HG03520 (cell line): ENCODE results near the gene CBARP.

Source experiments
- ATAC-seq: cut with Tn5 transposase; IDR thresholded peaks from one replicate; pipeline ENCODE4 v1.9.1; 2021; ENCODE audit warnings: mild to moderate bottlenecking, moderate library complexity; ENCODE audit not compliant: unreplicated experiment

CBARP gene

DNA sequence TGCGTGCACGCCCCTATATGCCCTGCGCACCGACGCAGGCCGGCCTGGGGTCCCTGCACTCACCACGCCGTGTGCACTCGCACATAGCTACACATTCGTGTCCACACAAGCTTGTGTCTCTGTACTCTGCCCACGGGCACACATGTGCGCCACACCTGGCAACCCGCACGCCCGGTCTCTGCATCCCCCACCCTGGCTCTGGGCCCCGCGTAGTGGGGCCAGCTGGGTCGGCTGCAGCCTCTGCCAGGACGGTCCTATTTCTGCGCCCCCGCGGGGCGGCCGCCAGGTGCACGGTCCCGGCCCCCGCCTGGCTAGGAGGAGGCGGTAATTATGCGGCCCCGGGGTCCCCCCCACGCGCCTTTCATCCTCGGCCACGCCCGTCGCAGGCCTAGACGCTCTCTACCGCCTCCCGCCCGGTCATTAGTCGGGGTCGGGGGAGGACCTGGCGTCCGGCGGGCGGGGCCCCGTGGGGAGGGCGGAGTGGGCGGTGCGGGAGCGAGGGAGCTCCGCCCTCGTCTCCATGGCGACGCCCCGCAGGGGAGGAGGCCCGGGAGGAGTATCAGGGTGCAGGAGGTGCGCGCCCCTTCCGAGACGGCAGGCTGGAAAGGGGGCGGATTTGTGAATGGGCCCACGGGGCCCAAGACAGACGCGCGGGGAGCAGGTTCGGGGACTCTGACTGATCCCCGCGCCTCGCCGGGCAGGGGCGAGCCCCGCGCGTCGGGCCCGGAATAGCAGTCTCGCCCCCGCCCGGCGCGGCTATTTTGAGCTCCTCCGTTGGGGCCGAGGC lies 28.5 kb upstream of the CBARP start:
- no peak for ATAC-seq

DNA sequence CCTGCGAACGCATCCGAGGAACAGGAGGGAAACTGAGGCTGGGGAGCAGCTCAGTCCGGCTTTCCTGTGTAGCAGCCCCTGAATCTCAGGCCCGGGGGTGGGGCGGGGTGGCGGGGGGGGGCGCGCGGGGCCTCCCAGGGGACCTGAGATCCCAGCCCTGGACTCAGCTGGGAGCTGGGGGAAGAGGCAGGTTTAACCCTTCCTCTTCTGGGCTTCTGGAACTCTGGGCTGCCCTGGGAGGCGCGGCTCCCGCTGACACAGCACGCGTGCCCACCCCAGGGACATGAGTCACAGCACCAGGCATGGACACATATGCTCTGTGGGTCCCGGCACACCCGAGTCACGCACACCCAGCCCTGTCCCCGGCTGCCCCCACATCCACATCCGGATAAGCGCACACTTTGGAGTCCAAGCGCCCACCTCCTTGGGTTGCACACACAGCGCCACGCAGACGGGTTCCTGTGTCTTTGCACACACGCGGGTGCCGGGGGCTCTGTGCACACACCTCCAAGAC lies 27.9 kb upstream of the CBARP start:
- ATAC-seq = no peak

DNA sequence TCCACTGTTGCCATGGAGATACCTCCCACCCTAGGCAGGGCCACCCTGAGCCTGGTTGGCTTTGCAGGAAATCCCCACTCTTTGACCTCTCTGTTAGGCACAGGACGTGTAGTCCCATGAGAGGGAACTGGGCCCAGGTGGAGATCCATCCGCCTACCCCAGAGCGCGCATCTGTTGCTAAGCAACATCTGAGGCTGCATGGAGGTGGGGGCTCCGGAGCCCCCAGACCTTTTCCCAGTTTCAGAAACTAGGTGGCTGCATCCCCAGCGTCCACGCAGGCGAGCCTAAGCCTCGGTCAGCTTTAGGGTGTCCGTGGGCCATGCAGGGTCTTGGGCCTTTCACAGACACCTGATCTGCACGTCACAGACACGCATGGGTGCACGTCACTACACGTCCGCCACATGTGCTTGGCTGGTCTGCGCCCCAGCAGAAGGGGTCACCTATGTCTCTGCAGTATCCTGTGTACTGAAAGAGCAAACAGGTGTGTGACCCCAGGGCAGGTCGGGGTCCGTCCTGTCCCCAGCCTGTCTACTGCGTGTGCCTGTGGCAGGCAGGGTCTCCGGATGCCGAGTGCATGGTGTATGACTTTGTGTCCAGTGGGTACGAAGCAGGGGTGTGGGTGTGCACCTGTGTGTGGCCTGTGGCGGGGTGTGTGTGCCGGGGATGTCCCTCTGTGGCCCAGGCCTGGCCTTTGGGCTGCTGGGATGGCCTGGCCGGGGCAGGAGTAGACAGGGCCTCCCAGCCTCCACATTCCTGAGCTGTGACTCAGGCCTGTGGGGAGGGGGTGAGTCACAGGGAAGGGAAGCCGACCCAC lies 27.2 kb upstream of the CBARP start:
- no peak for ATAC-seq

DNA sequence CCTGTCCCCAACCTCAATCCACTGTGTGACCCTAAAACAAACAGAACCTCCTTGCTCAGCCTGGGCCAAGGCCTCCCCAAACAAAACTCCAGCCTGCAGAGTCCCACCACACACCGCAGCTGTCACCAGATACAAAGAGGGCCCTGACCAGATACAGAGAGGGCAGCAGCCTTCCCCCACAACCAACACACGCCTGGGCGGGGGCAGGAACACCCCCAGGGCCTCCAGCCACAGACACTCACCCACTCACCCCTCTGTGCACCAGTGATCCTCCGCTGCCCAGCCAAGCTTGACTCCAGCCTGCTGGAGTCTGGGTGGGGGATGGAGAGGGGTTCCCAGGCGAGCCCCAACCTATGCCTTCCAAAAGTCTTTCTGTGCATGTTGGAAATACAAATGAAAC lies 25.4 kb upstream of the CBARP start:
- no peak for ATAC-seq

DNA sequence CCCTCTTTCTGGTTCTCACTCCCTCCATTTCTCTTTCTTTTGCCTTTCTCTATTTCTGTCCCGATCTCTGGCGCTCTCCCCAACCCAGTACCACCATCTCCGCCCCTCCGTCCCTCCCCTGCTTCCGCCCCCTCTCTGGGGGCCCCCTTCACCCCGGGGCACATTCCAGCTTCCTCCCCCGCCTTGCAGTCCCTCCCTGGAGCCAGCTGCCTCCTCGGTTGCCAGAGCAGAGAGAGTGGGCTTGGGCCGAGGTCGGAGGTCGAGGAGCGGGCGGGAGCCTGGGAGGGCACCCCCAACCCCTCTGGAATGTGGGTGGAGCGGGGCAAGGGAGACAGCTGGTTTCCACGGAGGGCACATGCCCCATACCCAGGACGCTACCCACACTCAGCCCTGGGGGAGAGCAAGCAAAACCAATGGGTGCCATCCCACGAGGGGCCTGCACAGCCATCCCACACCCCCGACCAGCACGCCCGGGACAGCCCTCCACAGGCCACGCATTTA lies 24.9 kb upstream of the CBARP start:
- no peak for ATAC-seq

DNA sequence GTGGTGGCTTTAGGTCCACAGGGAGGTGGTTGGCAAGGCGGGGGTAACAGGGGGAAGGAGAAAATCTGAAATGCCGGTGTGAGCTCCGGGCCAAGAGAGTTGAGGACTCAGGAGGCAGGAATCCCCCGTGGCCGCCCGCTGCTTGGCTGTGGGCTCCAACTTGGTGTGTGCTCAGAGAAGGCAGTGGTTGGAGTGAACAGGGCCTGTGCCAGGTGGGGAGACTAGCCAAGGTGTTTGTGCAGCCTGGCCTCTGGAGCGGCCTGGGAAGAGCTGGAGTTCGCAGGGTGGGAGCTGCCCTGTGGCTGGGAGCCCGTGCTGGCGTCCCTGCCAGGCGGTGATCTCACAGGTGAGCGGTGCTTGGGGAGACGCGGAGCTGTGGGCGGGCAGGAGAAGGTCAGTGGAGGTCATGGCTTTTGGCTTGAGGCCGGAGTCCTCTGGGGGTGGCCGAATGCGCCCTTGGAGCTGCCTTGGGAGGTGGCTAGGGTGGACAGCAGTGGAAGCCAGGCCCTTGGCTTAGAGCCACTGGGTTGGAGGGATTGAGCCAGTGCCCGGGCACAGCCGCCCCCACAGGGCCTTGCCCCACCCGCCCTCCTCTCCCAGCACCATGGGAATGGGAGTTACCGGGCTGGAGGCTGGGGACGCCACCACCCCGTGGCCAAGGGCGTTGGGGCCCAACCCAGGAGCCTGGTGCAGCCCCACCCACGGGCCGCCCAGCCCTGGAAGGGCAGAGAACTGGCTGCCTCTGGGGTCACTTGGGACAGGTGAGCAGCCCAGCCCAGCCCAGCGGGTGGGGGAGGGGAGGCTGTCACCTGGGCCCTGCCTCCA lies 24.2 kb upstream of the CBARP start:
- no peak for ATAC-seq

DNA sequence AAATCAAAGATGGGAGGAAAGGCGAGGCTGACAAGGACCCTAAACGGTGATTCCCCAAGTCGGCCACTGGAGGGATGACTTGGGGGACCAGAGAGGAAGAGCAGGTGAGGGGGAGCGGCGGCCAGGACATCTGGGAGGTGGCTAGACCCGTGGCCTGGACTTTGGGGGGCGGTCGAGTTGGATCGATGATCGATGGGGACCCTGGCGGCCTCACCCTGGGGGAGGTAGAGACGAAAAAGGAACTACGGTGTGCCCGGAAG lies 23.7 kb upstream of the CBARP start:
- ATAC-seq = no peak

DNA sequence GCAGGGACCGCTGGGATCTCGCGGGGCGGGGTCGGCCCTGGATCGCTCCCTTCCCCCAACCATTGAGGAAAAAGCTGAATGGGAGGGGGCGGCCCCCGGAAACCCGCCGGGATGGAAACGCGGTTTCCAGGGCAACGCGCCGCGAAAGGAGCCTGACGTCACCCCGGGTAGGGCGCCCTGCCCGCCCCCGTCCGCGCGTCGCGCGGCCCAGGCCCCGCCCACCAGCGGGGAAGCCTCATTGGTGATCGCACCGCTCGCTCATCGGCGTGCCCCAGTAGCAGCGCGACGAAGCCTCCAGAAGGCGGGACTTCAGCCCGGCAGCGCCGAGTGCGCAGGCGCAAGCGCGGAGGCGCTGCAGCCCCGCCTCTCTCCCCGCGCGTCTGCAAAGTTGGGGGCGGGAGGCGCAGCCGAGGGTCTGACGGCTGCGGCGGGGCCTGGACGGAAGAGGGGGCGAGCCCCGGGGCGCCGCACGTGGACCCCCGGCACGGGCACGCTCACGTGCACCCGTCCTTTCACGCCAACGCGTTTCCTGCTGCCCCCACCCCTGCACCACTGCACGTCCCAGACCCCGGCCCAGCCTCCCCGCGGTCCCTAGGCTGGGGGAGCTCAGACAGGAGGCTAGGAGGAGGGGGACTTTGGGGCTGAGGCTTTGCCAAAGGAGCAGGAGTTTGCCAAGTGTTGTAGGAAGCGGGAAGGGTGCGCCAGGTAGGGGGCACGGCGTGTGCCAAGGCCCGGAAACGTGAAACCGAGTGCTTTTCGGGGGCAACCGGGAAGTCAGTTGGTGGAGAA lies 23.1 kb upstream of the CBARP start:
- peak; percentile 51 for ATAC-seq

DNA sequence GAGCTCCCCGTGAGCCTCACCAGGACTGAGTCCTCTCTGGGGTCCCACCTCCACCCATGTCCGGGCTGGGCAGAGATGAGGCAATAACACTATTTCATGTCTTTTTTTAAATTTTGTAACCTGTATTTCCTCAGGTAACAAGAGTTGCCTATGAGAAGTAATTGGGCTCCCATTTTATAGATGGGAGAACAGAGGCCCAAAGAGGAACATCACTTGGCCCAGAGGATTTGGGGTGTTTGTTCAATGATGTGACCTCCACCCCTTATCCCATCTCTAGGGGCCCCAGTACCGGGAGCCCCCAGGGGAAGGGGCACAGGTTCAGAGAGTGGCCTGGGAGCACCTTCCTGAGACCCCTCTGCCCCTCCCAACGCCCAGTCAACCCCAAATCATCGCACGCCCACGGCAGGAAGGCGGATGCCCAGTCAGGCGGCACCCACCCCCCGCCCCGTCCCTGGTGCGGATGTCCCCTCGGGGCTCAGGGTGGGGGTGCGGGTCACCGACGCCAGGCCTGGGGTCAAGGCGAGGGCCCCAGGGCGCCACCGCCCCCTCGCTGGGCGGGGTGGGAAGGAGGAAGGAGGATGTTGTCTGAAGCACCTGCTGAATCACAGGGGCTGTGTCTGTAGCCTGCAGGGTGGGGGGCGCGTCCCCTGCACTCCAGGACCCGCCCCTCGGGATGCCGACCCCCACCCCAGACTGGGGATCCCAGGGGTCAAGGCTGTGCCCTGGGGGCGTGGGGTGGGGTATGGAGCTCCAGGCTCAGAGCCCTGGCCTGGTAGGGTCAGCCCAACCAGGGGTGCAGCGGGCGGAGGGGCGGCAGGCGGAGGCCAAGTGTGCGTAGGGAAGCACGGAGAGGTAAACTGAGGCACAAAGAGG lies 22.3 kb upstream of the CBARP start:
- ATAC-seq = peak; percentile 2

DNA sequence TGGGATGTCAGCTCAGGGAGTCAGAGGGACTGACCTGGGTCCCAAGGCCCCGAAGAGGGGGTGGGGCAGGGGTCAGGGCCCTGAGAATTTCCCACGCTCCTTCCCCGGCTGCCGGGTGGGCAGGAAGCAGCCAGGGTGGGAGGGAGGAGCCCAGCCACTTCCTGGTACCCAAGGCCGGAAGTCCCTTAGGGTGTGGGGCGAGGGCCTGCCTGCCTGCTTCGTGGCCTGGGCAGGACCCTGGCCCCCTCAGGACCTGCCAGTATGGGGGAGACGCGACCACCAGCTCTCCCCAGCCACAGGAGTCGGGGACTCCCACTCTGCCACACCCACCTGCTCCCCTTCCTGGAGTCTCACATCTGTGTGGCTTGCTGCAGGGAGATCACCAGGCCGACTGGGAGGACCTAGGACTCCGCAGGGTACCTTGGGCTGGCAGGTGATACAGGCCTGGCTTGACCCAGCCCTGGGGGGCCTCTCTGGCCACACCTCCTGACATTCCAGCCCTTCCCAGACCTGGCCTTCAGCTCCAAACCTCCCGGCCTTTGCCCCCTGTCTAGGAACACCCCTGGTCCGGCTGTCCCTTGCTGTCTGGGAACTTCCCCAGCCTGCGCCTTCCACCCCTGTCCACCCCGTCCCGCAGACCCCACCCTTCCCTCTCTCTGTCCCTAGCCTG lies 21.5 kb upstream of the CBARP start:
- peak; percentile 16 for ATAC-seq

DNA sequence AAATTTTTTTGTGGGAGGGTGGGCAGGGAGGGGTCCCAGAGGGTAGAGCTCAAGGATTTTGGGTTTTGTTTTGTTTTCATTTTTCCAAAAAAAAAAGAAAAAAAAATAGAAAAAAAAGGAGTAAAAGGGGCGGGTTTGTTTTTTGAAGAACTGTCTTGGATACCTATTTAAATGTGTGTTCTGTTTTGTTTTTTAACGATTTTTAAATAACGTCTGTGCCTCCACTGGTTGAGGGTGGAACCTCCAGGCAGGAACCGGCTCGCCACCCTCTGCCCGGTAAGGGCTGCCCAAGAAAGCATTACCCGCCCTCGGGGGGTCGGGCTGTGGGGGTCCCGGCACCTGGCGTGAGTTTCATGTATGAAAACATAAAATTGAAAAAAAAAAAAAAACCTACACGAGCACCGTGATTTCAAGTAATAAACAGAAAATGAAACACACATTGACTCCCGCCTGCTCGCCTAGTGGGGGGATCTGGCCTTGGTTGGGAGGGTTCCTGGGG lies 21.0 kb upstream of the CBARP start:
- ATAC-seq = no peak

DNA sequence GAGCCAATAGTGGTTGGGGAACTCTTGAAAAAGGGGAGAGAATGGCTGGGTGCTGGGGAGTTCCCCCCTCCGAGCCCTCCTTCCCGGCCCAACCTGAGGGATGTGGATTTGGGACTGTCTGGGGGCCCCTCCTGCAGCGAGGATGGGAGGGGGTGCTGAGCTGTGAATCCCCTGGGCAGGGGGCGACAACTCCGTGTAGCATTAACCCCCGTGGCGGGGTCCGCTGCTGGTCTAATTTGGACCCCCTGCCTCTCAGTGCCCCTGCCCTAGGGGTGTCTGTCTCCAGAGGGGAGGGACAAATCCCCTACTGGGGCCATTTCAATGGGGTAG lies 20.3 kb upstream of the CBARP start:
- ATAC-seq = no peak

DNA sequence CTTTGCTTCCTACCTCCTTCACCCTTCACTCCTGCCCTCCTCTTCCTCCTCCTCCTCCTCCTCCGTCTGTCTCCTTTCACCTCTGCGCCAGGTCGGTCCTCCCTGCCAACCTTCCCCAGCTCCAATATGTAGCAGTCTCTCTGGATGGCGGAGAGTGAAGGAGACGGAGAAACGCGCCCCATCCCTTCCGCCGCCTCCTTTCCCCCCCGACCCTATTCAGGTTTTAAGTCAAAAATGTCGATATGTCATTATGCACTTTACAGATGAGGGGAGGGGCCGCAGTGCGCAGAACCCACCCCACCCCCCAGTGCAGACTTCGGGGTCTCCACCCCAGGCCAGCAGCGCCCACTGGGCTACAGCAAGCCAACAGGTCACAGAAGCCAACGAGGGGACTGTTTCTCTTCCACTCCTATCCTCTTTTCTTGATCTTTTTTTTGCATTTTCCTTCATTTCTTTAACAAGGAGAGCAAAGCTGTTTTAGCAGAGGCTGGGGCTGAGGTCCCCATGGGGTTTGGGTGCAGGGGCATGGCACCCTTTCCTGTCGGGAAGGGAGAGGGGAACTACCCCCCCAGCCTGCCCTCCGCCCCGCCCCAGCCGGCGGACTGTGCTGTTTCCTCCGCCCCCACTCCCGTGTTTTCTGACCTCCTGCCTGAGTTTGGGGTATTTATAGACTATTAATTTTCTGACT lies 19.8 kb upstream of the CBARP start:
- ATAC-seq = no peak

DNA sequence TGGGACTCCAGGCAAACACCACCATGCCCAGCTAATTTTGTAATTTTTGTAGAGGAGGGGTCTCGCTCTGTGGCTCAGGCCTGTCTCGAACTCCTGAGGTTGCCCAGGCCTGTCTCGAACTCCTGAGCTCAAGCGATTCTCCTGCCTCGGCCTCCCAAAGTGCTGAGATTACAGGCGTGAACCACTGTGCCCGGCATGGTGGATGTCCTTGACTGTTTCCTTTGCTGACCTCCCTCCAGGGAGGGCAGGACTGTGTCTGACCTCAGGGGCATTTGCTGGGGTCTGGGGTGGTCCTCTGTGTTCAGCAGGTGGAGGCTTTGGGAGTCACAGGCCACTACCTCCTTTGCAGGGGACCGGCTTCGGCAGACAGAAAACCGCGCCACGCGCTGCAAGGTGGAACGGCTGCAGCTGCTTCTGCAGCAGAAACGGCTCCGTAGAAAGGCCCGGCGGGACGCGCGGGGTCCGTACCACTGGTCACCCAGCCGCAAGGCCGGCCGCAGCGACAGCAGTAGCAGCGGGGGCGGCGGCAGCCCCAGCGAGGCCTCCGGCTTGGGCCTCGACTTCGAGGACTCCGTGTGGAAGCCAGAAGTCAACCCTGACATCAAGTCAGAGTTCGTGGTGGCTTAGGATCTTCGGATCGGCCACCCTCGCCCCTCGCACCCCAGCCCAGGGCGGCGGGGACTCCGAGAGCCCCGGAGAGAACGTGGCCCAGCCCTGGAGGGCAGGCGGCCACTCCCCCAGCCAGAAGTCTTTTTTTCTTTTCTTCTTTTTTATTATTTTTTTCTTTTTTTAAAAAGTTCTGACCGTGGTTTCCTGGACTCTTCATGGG lies 19.1 kb upstream of the CBARP start:
- no peak for ATAC-seq

DNA sequence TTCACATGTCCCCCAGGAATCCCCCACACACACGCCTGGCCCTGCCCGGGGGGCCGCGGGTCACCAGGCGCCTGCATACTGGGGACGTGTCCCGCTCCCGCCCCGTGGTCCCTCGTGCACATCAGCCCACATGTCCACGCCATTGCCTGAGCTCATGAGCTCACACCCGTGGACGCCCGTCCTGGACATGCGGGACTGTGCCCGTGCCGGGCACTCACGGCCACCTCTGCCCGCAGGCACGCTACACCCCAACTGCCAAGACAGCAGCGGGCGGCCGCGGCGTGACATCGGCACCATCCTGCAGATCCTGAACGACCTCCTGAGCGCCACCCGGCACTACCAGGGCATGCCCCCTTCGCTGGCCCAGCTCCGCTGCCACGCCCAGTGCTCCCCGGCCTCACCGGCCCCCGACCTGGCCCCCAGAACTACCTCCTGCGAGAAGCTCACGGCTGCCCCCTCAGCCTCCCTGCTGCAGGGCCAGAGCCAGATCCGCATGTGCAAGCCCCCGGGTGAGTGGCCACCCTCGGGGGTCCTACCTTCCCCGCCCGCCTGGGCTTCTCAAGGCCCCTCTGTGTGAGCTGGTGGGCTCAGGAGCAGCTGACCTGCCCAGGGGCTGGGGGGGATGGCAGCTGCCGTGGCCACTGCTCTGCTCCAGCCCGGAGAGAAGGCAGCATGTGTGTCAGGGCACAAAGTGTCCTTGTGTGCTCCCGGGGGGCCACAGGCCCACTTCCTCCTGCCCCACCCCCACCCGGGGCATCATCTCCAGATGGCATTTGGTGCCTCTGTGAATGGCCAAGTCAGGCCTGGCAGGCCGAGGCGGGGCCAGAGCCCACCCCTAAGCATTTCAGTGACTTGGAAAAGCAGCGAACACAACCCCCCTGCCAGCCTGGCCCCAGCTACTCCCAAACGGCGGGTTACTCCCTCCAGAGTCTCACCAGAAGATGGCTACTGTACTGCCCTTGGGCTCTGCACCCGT lies 17.7 kb upstream of the CBARP start:
- no peak for ATAC-seq

DNA sequence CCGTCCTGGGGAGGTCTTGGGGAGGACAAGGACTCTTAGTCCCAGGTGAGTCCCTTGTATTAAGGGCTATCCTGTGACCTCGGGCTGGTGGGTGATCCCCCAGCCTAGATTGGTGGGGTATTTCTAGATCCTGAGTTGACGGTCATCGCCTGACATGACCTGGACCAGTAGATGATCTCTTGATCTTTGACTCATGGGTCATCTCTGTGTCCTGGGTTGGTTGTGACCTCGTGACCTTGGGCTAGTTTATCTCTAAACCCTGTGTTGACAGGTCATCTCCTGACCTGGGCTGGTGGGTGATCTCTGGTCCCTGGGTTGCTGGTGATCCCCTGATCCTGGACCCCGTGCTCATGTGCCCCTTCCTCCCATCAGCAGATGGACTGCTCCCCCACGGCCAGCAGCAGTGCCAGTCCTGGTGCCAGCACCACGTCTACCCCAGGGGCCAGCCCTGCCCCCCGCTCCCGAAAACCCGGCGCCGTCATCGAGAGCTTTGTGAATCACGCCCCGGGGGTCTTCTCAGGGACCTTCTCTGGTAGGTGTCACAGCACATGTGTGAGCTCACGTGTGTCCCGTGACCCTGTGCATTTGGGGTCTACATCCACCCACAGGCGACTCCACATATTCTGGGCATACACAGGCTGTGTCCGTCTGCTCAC lies 16.9 kb upstream of the CBARP start:
- ATAC-seq = no peak
